Spleen (tissue), 7 donors: ENCODE data around the gene HIF3A.

ENCODE experiments used
- CTCF ChIP-seq, 11 experiments: fragments of 200-600 bp in 7 of 11; fragments of 450-650 bp in 4 of 11; sonication (generic) in 4 of 11; IDR thresholded peaks in 8 of 11; conservative IDR thresholded peaks in 3 of 11; 1 replicate in 7 of 11; 2 replicates in 4 of 11; pipeline versions ENCODE4 v1.4.0 to v1.8.0; 2016 to 2021; ENCODE audit warnings: antibody characterized with exemption in 11 of 11, inconsistent platforms in 4 of 11, mild to moderate bottlenecking in 1 of 11
- POLR2A ChIP-seq, 3 donors: fragments of 450-650 bp; IDR thresholded peaks; one replicate each; pipeline ENCODE4 v1.5.1; 2017; ENCODE audit warnings: antibody characterized with exemption in 3 of 3, mild to moderate bottlenecking in 1 of 3
- POLR2AphosphoS5 ChIP-seq, 3 donors: sonication (generic); formaldehyde crosslinking; IDR thresholded peaks; one replicate each; pipeline ENCODE4 v1.5.1; 2017; ENCODE audit warnings: antibody characterized with exemption in 3 of 3
- donor health status: DM: no; HTN: no; CAD: no; lungs with moderate emphysema.
- donor health status: DM: no; HTN: no; CAD: no.
- donor health status: DM: no; HTN: no; CAD: no.

- TF ChIP-seq POLR2A (IDR thresholded peaks at IDR 0.05) (no peak), CTCF (IDR thresholded peaks at IDR 0.05 in 8 of 11, conservative IDR thresholded peaks at IDR 0.05 in 3 of 11) (no peak), POLR2AphosphoS5 (IDR thresholded peaks at IDR 0.05) (no peak)
Measured at GRCh38 chr19:46271481-46272197, 25.2 kb upstream of the HIF3A start.
